GM12878 (cell line): Measurements from ENCODE around the gene OR52N5. TPM values are rescaled to one million over a fixed set of nuclear protein-coding genes. Genes with fewer than 3 reads are reported as not detected.

ENCODE experiments used
- ATAC-seq: fragments of 200-7000 bp; cut with Tn5 transposase; 3 replicates; pipeline ENCODE4 v1.9.1; 2020; ENCODE audit warnings: mild to moderate bottlenecking, moderate library complexity
- BruUV-seq: library from RNA; stranded (reverse); fragments of 400-500 nt; replicated peaks from 2 replicates; lab custom pipeline; 2021; lab: Mats Ljungman, UMichigan
- CTCF ChIA-PET: fragments of 300-600 bp; sonication (Branson Sonifier 250); formaldehyde crosslinking; extraction: SDS; loops from one replicate; lab custom pipeline; 2021; ENCODE audit warnings: inconsistent platforms; lab: Yijun Ruan, JAX
- POLR2A ChIA-PET: fragments of 350-600 bp; formaldehyde crosslinking; extraction: SDS; loops from one replicate; lab custom pipeline; 2021; ENCODE audit warnings: inconsistent platforms; lab: Charles Lee
- RAD21 ChIA-PET: fragments of 300-600 bp; sonication (Branson Sonifier 250); formaldehyde crosslinking; loops from one replicate; lab custom pipeline; 2023; ENCODE audit warnings: antibody characterized with exemption; ENCODE audit not compliant: unreplicated experiment; lab: Charles Lee
- SMC1A ChIA-PET: fragments of 300-600 bp; sonication (Branson Sonifier 250); formaldehyde crosslinking; loops from one replicate; lab custom pipeline; 2023; ENCODE audit not compliant: unreplicated experiment, uncharacterized antibody; lab: Charles Lee
- DNase-seq: peaks from one replicate; pipeline ENCODE4 v3.0.0-alpha.2; 2011; ENCODE audit warnings: low read depth, low spot score
- FAIRE-seq: peaks from 3 replicates; lab custom pipeline; 2011; peaks lifted over from hg19 to GRCh38; lab: Jason Lieb, UNC
- H2AFZ ChIP-seq: 2 replicates; pipeline ENCODE4 v1.6.0; 2011; ENCODE audit warnings: low read depth, low read length, control low read depth; ENCODE audit not compliant: control insufficient read depth
- H3K27ac ChIP-seq: 2 replicates; pipeline ENCODE4 v1.5.1; 2011; ENCODE audit warnings: control low read depth; ENCODE audit not compliant: control insufficient read depth, insufficient read depth
- H3K27me3 ChIP-seq, 2 experiments: replicated peaks in 1 of 2; 2 replicates each; pipeline versions ENCODE4 v1.6.0 to v1.6.1; 2011; ENCODE audit warnings: low read length in 1 of 2; ENCODE audit not compliant: control insufficient read depth in 2 of 2, insufficient read depth in 2 of 2
- H3K36me3 ChIP-seq, 2 experiments: 2 replicates each; pipeline ENCODE4 v1.5.1; 2011; ENCODE audit warnings: low read length in 1 of 2; ENCODE audit not compliant: control insufficient read depth in 2 of 2, insufficient read depth in 2 of 2
- H3K4me1 ChIP-seq: 2 replicates; pipeline ENCODE4 v1.6.1; 2011; ENCODE audit warnings: mild to moderate bottlenecking, low read length, moderate library complexity, mixed read lengths; ENCODE audit not compliant: control insufficient read depth, insufficient read depth
- H3K4me2 ChIP-seq: 2 replicates; pipeline ENCODE4 v1.6.0; 2011; ENCODE audit warnings: control low read depth; ENCODE audit not compliant: control insufficient read depth, insufficient read depth
- H3K4me3 ChIP-seq: fragments of 200-600 bp; sonication (generic); 2 replicates; pipeline ENCODE4 v1.5.1; 2016
- H3K79me2 ChIP-seq: 2 replicates; pipeline ENCODE4 v1.6.0; 2011; ENCODE audit warnings: low read length; ENCODE audit not compliant: control insufficient read depth, insufficient read depth
- H3K9ac ChIP-seq: 2 replicates; pipeline ENCODE4 v1.8.0; 2011; ENCODE audit warnings: low read length, control low read depth, mixed read lengths; ENCODE audit not compliant: control insufficient read depth, insufficient read depth
- H3K9me3 ChIP-seq: replicated peaks from 3 replicates; pipeline ENCODE4 v1.5.1; 2011; ENCODE audit warnings: mild to moderate bottlenecking, low read length; ENCODE audit not compliant: control insufficient read depth, insufficient read depth
- H4K20me1 ChIP-seq: 2 replicates; pipeline ENCODE4 v1.6.0; 2011; ENCODE audit not compliant: control insufficient read depth, insufficient read depth
- ASH2L ChIP-seq: fragments of 300-600, 200-600 bp; sonication (generic); IDR thresholded peaks from 2 replicates; pipeline ENCODE4 v1.6.1; 2017; ENCODE audit warnings: low read depth, mild to moderate bottlenecking, borderline replicate concordance
- CBFB ChIP-seq: IDR thresholded peaks from 2 replicates; pipeline ENCODE4 v1.6.1; 2016; ENCODE audit warnings: antibody characterized with exemption, low read depth
- IKZF2 ChIP-seq, 2 experiments: fragments of 450-650 bp; IDR thresholded peaks; 2 replicates each; pipeline ENCODE4 v1.6.1; 2017; ENCODE audit warnings: mild to moderate bottlenecking in 2 of 2, moderate library complexity in 2 of 2
- KLF5 ChIP-seq: fragments of 450-650 bp; IDR thresholded peaks from 2 replicates; pipeline ENCODE4 v1.6.1; 2014; ENCODE audit warnings: mild to moderate bottlenecking; ENCODE audit not compliant: partially characterized antibody
- LARP7 ChIP-seq: fragments of 450-650 bp; IDR thresholded peaks from 2 replicates; pipeline ENCODE4 v1.6.1; 2017; ENCODE audit warnings: mild to moderate bottlenecking
- NR2C1 ChIP-seq: fragments of 450-650 bp; IDR thresholded peaks from 2 replicates; pipeline ENCODE4 v1.6.1; 2017; ENCODE audit warnings: antibody characterized with exemption, mild to moderate bottlenecking, moderate library complexity
- NR2C2 ChIP-seq: IDR thresholded peaks from 2 replicates; pipeline ENCODE4 v1.6.1; 2011; ENCODE audit warnings: borderline replicate concordance, low read depth; ENCODE audit not compliant: control insufficient read depth, insufficient read length
- NRF1 ChIP-seq: conservative IDR thresholded peaks from 2 replicates; pipeline ENCODE4 v1.6.1; 2011; ENCODE audit warnings: mild to moderate bottlenecking, low read depth, low read length, improper control_type of control experiment
- POLR2AphosphoS2 ChIP-seq: IDR thresholded peaks from 2 replicates; pipeline ENCODE4 v1.6.1; 2011; ENCODE audit warnings: low read depth, mild to moderate bottlenecking, low read length, improper control_type of control experiment, moderate library complexity
- RAD21 ChIP-seq: IDR thresholded peaks from 2 replicates; pipeline ENCODE4 v1.6.1; 2011; ENCODE audit warnings: mild to moderate bottlenecking, low read depth, low read length, moderate library complexity; ENCODE audit not compliant: insufficient read depth
- SREBF1 ChIP-seq: IDR thresholded peaks from 2 replicates; pipeline ENCODE4 v1.6.1; 2012; ENCODE audit warnings: mild to moderate bottlenecking, low read length
- ZNF384 ChIP-seq: IDR thresholded peaks from 2 replicates; pipeline ENCODE4 v1.6.1; 2012; ENCODE audit warnings: low read depth, mild to moderate bottlenecking, low read length, improper control_type of control experiment, borderline replicate concordance
- WGBS: methylation state at CpG from one replicate; pipeline ENCODE4 v1.1.6; 2016; ENCODE audit warnings: low lambda C conversion rate; ENCODE audit not compliant: insufficient replicate concordance, insufficient coverage; ENCODE audit errors: missing lambda C conversion rate; 5-methylcytosine and 5-hydroxymethylcytosine counted together
- in situ Hi-C: fragments of 300-500 bp; cut with MboI; formaldehyde crosslinking; loops from 9 replicates; pipeline ENCODE4 v1.14.3; 2018; ENCODE audit warnings: mixed read lengths
- intact Hi-C: fragments of 100-400 bp; cut with micrococcal nuclease; formaldehyde crosslinking; loops from one replicate; pipeline ENCODE4 v1.14.2; 2022; ENCODE audit not compliant: unreplicated experiment
- polyA plus RNA-seq, 11 experiments: library from polyadenylated mRNA; depleted of rRNA in 4 of 11; unstranded in 6 of 11; stranded (reverse) in 5 of 11; fragments of >200 nt; fragmentation: Nextera tagmentation in 4 of 11; fragmentation: Illumina TruSeq in 1 of 11; extraction: Ambion mirVana in 4 of 11; extraction: Trizol in 1 of 11; gene quantifications; 1 replicate in 1 of 11; 2 replicates in 10 of 11; pipeline versions ENCODE4 v1.2.1 to v1.2.3, GENCODE V29; 2011 to 2016; ENCODE audit warnings: inconsistent platforms in 2 of 11, missing spikeins in 2 of 11, low read depth in 1 of 11
- total RNA-seq, 4 experiments: library from RNA; depleted of rRNA in 3 of 4; stranded (reverse); fragments of >200 nt in 3 of 4; fragmentation: Illumina TruSeq in 1 of 4; extraction: Trizol in 1 of 4; gene quantifications; 2 replicates each; pipeline versions ENCODE4 v1.2.1 to v1.2.3, GENCODE V29; 2013 to 2021
- TF ChIP-seq, protein P1 (sequence below): fragments of 450-650 bp; formaldehyde crosslinking; IDR thresholded peaks from 2 replicates; pipeline ENCODE4 v1.4.0; 2022; ENCODE audit warnings: mild to moderate bottlenecking, moderate library complexity
- TF ChIP-seq, protein P2 (sequence below): fragments of 150-350 bp; IDR thresholded peaks from 2 replicates; pipeline ENCODE4 v1.6.1; 2016; ENCODE audit warnings: low read depth, low read length
- TF ChIP-seq, protein P3 (sequence below): IDR thresholded peaks from 2 replicates; pipeline ENCODE4 v1.6.1; 2012; ENCODE audit warnings: low read depth, low read length, improper control_type of control experiment

Gene OR52N5
- total and polyA plus RNA-seq, 10 of the 15 experiments (the other 5 are each of a cell fraction or from before 2014, with no cell fraction given) = not detected

DNA sequence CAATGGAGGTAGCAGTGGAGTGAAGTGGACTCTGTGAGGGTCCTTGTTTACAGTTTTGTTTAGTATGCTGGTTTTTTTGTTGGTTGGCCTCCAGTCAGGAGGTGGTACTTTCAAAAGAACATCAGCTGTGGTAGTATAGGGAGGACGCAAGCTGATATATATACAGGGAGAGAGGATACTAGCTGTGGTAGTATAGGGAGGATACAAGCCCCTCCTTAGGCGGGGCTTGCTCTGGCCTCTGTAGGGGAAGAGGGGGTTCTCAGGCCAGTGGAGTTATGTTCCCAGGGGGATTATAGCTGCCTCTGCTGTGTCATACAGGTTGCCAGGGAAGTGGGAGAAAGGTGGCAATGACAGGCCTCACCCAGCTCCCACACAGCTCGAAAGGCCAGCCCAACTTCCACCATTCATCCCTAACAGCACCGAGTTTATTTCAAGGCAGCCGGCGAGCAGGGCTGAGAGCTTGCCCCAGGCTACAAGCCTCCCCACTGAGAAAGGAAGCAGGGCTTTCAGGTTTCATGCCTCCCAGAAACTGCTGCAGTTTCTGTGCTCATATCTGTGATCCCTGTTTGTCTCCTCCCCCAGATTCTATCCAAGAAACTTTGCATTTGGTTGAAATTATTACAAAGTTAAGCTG lies 48.2 kb upstream of the OR52N5 start:
- Histone ChIP-seq H3K9me3 (no peaks in the 10 kb centered on the region), H3K27me3 (no peaks in the 10 kb centered on the region; a peak in 1 of 4 replicates), H3K27ac (no peak overlapping the region), H2AFZ (no peak overlapping the region), H3K36me3 (no peaks in the 10 kb centered on the region), H3K4me1 (no peaks in the 10 kb centered on the region), H3K4me2 (no peak overlapping the region), H4K20me1 (no peaks in the 10 kb centered on the region)
- POLR2A ChIA-PET = no interaction called here
- DNase-seq = no peak
- WGBS = 23% methylated on average over 6 of the region's 6 CpGs
- BruUV-seq = no TSS peak
- CTCF ChIA-PET = no interaction called here
- RAD21 ChIA-PET = interaction anchor here (1.0 kb wide), 1 partner anchor 56 kb away, joined by 3 read pairs; no protein-coding TSS in a partner anchor
- SMC1A ChIA-PET = interaction anchor here (0.8 kb wide), 1 partner anchor 9 kb away, joined by 3 read pairs; no protein-coding TSS in a partner anchor
- in situ Hi-C loops = no loop called here
- TF ChIP-seq ASH2L (no peak), NRF1 (no peak), POLR2AphosphoS2 (no peak), NR2C2 (no peak), CBFB (no peak), LARP7 (no peak), IKZF2 (IDR thresholded peaks at IDR 0.05) (no peak), RAD21 (no peak), ZNF384 (no peak), NR2C1 (no peak), SREBF1 (no peak), KLF5 (no peak)
- TF ChIP-seq, protein P1, sequence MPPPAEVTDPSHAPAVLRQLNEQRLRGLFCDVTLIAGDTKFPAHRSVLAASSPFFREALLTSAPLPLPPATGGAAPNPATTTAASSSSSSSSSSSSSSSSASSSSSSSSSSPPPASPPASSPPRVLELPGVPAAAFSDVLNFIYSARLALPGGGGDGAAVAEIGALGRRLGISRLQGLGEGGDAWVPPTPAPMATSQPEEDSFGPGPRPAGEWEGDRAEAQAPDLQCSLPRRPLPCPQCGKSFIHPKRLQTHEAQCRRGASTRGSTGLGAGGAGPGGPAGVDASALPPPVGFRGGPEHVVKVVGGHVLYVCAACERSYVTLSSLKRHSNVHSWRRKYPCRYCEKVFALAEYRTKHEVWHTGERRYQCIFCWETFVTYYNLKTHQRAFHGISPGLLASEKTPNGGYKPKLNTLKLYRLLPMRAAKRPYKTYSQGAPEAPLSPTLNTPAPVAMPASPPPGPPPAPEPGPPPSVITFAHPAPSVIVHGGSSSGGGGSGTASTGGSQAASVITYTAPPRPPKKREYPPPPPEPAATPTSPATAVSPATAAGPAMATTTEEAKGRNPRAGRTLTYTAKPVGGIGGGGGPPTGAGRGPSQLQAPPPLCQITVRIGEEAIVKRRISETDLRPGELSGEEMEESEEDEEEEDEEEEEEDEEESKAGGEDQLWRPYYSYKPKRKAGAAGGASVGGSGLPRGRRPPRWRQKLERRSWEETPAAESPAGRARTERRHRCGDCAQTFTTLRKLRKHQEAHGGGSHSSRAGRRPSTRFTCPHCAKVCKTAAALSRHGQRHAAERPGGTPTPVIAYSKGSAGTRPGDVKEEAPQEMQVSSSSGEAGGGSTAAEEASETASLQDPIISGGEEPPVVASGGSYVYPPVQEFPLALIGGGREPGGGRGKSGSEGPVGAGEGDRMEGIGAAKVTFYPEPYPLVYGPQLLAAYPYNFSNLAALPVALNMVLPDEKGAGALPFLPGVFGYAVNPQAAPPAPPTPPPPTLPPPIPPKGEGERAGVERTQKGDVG (CRISPR knock-in tag) = no peak
- TF ChIP-seq, protein P2, sequence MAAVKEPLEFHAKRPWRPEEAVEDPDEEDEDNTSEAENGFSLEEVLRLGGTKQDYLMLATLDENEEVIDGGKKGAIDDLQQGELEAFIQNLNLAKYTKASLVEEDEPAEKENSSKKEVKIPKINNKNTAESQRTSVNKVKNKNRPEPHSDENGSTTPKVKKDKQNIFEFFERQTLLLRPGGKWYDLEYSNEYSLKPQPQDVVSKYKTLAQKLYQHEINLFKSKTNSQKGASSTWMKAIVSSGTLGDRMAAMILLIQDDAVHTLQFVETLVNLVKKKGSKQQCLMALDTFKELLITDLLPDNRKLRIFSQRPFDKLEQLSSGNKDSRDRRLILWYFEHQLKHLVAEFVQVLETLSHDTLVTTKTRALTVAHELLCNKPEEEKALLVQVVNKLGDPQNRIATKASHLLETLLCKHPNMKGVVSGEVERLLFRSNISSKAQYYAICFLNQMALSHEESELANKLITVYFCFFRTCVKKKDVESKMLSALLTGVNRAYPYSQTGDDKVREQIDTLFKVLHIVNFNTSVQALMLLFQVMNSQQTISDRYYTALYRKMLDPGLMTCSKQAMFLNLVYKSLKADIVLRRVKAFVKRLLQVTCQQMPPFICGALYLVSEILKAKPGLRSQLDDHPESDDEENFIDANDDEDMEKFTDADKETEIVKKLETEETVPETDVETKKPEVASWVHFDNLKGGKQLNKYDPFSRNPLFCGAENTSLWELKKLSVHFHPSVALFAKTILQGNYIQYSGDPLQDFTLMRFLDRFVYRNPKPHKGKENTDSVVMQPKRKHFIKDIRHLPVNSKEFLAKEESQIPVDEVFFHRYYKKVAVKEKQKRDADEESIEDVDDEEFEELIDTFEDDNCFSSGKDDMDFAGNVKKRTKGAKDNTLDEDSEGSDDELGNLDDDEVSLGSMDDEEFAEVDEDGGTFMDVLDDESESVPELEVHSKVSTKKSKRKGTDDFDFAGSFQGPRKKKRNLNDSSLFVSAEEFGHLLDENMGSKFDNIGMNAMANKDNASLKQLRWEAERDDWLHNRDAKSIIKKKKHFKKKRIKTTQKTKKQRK = no peak
- TF ChIP-seq, protein P3, sequence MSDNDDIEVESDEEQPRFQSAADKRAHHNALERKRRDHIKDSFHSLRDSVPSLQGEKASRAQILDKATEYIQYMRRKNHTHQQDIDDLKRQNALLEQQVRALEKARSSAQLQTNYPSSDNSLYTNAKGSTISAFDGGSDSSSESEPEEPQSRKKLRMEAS = no peak
- TF ChIP-seq, all 136 proteins: peak for 0
- ATAC-seq (peak; percentile 14; the same call in 2 of the 3 replicates), FAIRE-seq (no peak)
- H3K4me3 ChIP-seq = no peak overlapping the region
- H3K9ac ChIP-seq = no peak overlapping the region
- intact Hi-C loops = no loop called here
- H3K79me2 ChIP-seq = no peaks in the 10 kb centered on the region
